HuH-7.5 (cell line): Measurements from ENCODE around the gene BAHD1.

Experiments
- DNase-seq: peaks from one replicate; pipeline ENCODE4 v3.0.0; 2011; ENCODE audit warnings: low spot score

BAHD1 gene

GRCh38 chr15:40467261-40467615 is 26.5 kb downstream of the BAHD1 start:
- DNase-seq, result no peak

DNA sequence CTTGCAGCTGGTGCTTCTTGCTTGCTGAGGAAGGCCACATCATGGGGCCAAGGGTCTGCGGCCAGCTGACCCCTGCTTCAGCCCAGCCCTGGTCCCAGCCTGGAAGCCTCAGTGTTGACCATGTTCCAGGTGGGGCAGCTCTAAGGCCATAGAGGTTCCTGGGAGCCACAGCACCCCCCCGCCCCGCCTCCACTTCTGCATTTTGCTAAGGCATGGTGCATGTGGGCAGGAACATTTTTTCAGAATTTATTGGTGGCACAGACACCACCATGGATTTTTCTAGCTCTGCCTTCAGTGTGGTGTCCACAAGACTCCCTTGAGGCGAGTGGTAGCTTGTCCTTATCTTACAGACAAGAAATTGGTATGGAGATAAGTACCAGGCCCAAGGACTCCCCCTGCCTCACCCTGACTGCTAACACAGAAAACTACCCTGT is 28.2 kb downstream of the BAHD1 start:
- no peak for DNase-seq

GRCh38 chr15:40469776-40470390 is 29.1 kb downstream of the BAHD1 start:
- no peak for DNase-seq

- peak; percentile 79 for DNase-seq
Measured at GRCh38 chr15:40470423-40471104, 29.8 kb downstream of the BAHD1 start, which contains the start of gene CHST14. CHST14 (plus strand) TSS chr15:40470984; CDS start chr15:40471214, 230 bp downstream.

DNA sequence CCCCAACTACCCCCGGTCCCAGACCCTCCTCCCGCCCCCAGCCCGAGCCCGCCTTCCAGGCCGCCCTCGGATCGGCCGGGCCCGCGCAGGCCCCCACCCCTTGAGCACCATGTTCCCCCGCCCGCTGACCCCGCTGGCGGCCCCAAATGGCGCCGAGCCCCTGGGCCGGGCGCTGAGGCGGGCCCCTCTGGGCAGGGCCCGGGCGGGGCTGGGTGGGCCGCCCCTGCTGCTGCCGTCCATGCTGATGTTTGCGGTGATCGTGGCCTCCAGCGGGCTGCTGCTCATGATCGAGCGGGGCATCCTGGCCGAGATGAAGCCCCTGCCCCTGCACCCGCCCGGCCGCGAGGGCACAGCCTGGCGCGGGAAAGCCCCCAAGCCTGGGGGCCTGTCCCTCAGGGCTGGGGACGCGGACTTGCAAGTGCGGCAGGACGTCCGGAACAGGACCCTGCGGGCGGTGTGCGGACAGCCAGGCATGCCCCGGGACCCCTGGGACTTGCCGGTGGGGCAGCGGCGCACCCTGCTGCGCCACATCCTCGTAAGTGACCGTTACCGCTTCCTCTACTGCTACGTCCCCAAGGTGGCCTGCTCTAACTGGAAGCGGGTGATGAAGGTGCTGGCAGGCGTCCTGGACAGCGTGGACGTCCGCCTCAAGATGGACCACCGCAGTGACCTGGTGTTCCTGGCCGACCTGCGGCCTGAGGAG is 30.5 kb downstream of the BAHD1 start:
- DNase-seq, result no peak

DNA sequence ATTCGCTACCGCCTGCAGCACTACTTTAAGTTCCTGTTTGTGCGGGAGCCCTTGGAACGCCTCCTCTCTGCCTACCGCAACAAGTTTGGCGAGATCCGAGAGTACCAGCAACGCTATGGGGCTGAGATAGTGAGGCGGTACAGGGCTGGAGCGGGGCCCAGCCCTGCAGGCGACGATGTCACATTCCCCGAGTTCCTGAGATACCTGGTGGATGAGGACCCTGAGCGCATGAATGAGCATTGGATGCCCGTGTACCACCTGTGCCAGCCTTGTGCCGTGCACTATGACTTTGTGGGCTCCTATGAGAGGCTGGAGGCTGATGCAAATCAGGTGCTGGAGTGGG is 31.0 kb downstream of the BAHD1 start:
- no peak for DNase-seq

GRCh38 chr15:40472171-40472727 is 31.5 kb downstream of the BAHD1 start:
- no peak for DNase-seq

GRCh38 chr15:40474581-40474980 is 33.8 kb downstream of the BAHD1 start:
- DNase-seq, result no peak

DNA sequence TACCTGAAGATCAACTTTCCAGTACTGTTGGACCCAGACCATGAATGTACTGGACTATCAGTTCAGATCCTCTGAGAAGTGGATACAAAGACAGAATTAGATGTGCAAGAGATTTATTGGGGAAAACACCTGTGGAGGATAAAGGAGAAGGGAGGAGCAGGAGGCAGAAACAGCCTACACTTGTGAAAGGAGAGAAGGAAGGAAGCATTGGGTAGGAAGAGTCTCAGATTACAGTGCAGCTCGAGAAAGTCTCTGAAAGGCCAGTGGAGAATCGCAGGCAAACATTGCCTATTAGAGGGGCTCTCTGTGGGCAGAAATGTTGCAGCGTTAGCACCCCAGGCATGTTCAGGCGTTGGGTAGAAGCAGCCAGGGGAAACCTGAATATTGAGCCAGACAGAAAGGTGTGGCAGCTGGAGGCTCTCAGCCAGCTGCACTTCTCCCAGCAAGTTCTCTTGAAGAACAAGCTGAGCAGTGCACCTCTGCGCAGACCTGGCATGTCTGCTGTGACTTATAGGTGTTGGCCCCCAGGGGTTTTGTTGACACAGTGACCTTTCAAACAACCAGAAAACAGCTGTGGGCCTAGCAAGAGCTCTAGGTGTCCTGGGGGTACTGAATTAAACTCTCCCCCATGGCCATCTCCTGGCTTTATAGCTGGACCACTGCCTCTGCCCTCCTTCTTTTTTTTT is 37.0 kb downstream of the BAHD1 start:
- no peak for DNase-seq

- no peak for DNase-seq
Measured at GRCh38 chr15:40479024-40479423, 38.3 kb downstream of the BAHD1 start.

GRCh38 chr15:40481341-40482074 is 40.8 kb downstream of the BAHD1 start:
- DNase-seq, result no peak

DNA sequence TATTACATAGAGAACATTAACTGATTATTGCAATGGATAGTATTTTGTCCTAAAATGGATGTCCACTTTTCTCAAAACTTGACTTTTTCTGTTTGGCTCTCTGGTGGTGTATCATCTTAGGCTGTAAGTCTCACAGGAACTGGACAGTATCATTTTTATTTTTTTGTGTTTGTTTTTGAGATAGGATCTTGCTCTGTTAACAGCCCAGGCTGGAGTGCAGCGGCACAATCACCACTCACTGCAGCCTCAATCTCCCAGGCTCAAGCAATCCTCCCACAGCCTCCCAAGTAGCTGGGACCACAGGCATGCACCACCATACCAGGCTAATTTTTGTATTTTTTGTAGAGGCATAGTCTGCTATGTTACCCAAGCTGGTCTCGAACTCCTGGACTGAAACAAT is 43.2 kb downstream of the BAHD1 start:
- DNase-seq, result no peak

DNA sequence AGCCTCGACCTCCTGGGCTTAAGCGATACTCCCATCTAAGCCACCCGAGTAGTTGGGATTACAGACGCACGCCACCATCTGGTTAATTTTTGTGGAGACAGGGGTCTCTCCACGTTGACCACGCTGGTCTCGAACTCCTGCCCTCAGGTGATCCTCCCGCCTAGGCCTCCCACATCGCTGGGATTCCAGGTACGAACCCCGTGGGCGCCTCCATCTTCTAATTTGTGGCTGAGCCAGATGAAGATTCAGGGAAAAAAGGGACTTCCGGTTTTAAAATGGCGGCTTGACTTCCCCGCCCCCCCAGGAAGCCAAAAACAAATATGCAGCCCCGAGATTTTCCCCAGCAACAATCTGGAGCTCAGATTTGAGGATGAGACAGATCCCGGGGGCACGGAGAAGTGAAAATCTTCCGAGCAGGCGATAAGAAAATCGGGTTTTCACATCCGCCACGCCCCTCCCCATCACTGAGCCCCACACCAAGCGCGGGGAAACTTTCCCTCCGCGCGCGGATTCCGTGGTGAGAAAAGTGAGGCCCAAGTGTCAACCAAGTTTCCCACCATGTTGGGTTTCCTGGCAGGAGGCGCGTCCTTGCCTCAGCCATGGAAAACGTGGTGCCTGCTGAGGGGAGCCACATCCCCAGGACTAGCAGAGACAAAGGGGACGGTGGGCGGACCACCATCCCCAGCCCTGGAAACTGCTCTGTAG is 45.5 kb downstream of the BAHD1 start:
- no peak for DNase-seq

DNA sequence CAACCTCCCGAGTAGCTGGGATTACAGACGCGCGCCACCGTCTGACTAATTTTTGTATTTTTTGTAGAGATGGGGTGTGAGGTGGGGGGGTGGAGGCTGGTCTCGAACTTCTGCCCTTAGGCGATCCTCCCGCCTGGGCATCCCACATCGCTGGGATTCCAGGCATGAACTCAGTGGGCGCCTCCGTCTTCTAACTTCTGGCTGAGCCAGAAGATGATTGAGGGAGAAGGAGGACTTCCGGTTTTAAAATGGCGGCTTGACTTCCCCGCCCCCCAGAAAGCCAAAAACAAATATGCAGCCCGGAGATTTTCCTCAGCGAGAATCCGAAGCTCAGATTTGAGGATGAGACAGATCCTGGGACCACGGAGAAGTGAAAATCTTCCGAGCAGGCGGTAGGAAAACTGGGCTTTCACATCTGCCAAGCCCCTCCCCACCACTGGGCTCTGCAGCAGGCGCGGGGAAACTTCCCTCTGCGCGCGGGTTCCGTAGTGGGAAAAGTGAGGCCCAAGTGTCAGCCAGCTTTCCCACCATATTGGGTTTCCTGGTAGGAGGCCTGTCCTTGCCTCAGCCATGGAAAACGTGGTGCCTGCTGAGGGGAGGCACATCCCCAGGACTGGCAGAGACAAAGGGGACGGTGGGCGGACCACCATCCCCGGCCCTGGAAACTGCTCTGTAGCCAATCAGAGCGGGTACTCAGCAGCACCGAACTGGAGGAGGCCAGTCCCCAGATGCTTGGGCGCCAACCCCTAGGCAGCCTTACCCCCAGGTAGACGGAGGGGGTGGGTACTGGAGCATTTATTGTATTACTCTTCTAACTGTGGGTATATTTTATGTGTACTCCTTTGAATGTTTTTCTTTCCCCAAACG is 47.3 kb downstream of the BAHD1 start:
- DNase-seq, result no peak

GRCh38 chr15:40489274-40490175 is 48.8 kb downstream of the BAHD1 start:
- no peak for DNase-seq

DNA sequence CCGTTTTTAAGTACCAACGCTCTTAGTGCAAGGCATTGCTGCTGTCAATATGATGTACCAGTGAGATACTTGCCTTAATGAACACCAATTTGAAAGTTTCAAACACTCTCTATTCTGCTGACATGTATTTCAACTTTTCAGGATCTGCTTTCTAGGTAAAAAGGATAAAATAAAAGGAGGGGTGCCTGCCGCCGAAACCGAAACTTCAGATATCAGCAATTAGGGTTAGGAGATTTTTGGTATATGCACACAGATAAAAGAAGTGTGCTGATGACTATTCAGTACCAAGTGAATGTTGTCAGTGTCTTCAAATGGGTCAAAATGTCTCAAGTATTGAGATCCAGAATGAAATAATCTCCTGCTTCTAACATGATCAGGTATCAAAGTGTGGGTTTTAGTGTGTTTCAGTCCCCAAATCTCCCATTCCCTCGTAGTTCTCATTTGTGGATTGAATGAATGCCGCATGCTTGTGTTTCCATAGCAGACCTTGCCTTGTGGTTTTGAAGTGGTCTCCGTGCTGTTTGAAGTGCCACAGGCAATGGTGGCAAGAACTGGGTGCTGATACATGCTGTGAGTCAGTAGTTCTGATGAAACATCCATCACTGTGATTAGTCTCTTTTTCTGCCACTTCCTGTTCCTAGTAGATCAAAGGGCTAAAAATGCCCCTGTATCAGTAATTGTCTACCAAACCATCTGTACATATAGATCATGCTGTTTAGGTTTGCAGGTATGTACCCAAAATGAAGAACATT is 52.5 kb downstream of the BAHD1 start:
- DNase-seq, result no peak

DNA sequence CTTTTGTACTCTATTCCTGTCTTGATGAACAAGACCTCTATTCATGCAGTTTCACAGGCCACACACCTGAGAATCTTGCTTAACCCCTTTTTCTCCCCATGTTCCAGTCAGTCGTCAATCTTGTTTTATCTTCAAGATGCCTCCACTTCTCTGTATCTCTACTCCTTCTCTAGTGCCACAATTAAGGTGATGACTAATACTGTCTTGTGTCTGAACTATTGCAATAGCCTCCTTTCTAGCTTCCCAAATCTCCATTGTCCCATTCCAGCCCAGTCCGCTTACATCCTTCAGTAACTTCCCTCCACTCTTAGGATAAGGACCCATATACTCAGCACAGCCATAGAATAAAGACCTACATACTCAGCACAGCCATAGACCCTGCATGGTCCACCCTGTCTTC is 54.8 kb downstream of the BAHD1 start:
- no peak for DNase-seq

DNA sequence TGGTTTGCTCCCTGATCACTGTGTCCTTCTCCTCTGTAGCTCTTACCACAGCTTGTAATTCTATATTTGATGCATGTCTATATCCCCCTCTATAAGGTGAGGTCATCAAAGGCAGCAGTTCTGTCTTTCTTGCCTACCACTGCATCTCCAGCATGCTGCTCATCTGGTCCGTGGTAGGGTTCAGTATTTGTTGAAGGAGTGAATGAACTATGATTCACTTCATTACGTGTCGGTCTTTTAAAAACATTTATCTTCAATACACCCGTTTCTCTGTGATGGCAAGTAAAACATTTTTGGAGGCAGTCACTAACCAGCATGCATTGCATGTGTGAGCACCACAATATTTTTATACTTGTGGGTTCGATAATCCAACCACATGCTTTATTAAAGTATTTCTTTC is 57.7 kb downstream of the BAHD1 start:
- DNase-seq, result no peak
